ENCODE results near the gene PIK3C2G.
"Not testable (repeated sequence)": the region's sequence is repeated elsewhere in the genome, so short reads cannot be mapped to it uniquely, and the experiment has no call there.

The PIK3C2G gene, protein sequence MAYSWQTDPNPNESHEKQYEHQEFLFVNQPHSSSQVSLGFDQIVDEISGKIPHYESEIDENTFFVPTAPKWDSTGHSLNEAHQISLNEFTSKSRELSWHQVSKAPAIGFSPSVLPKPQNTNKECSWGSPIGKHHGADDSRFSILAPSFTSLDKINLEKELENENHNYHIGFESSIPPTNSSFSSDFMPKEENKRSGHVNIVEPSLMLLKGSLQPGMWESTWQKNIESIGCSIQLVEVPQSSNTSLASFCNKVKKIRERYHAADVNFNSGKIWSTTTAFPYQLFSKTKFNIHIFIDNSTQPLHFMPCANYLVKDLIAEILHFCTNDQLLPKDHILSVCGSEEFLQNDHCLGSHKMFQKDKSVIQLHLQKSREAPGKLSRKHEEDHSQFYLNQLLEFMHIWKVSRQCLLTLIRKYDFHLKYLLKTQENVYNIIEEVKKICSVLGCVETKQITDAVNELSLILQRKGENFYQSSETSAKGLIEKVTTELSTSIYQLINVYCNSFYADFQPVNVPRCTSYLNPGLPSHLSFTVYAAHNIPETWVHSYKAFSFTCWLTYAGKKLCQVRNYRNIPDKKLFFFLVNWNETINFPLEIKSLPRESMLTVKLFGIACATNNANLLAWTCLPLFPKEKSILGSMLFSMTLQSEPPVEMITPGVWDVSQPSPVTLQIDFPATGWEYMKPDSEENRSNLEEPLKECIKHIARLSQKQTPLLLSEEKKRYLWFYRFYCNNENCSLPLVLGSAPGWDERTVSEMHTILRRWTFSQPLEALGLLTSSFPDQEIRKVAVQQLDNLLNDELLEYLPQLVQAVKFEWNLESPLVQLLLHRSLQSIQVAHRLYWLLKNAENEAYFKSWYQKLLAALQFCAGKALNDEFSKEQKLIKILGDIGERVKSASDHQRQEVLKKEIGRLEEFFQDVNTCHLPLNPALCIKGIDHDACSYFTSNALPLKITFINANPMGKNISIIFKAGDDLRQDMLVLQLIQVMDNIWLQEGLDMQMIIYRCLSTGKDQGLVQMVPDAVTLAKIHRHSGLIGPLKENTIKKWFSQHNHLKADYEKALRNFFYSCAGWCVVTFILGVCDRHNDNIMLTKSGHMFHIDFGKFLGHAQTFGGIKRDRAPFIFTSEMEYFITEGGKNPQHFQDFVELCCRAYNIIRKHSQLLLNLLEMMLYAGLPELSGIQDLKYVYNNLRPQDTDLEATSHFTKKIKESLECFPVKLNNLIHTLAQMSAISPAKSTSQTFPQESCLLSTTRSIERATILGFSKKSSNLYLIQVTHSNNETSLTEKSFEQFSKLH (N-terminal part only)

DNA sequence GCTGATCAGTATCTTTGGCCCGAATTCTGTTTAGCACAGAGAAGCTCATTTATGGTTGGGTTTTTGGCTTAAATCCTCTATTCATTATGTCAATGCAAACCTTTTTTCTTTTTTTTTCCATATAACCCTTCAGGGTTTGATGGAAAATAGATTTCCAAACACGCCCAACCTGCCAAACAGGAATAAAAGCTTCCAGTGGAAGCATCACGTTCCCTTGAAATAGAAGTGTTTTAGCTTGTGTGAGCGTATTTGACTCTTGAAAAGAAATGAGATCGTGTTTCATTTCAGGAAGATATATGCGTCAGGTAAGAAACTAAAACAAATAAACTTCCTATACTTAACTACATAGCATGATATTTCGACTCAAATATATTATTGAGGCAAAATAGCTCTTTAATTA, at the start of gene PIK3C2G:
Gene PIK3C2G, plus strand, starts transcription at position 246 of the 400 bp plus-strand sequence. CDS start 20,564 bp downstream, outside the sequence.
- DNase-seq = no peak

DNA sequence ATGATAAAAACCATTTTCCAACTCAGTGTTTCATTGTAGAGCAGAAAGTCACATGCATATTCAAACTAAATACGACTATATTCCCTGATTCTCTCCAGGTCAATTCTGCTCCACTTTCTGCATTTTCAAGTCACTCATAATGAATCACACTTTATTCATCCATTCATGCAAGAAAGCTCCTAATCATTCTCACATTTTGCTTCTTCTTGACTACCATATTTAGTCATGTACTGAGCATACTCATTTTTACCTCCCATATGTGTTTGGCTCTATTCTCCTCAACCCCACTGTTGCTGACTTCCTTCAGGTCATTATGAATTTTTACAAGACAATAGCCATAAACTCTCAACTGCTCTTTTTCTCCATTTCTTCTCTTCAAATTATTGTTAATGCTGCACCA, 43.4 kb upstream of the PIK3C2G start:
- DNase-seq = no peak

DNA sequence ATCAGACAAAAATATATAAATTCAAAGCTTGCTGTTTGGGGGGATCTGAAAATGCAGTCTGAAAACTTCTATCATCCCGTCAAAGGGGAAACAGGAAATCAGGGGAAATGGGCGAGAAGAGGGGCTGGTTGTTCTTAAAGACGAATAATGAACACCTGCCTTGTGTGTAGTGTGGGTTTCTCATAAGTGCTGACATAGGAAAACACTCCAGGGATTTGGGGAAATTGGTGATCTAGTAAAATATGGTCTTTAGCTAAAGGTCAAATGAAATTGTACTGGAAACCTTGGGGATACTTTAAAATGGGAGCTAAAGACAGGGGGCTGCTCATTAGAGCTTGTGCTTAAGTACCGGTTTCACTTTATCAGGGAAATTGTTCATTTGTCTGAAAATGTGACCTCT, 39.6 kb upstream of the PIK3C2G start:
- DNase-seq = no peak

DNA sequence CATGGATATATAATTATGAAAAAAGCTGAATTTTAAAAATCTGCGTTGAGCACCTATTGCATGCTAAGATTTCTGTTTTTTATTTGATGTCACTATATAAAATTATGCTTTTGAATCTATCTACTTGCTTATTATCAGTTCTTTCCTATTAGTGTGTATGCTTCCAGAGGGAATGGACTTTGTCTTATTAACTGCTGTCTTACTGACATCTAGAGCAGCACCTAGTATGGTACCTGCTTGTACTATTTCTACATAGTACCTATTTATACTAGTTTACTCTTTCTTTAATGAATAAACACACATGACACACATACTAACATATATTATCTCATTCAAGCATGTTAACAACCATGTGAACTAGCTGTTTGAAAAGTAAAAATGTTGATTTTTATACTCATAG, 38.6 kb upstream of the PIK3C2G start:
- no peak for DNase-seq

DNA sequence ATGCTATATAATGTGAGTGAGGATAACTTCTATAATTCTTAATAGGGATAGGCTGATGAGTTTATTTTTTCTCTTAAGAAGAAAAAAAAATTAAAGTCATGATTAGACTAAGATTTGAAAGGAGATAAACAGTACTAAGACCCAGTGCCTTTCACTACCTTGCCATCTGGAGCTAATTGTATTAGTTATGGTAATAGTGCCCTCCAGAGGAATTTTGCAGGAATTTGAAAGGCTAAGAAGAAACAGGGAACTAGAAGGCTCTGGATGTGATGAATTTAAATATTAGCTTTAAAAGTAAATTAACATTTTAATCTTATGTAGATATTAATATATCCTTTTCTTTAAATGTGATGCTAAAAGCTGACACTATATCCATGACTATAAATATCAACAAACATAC, 36.6 kb upstream of the PIK3C2G start:
- DNase-seq = no peak

DNA sequence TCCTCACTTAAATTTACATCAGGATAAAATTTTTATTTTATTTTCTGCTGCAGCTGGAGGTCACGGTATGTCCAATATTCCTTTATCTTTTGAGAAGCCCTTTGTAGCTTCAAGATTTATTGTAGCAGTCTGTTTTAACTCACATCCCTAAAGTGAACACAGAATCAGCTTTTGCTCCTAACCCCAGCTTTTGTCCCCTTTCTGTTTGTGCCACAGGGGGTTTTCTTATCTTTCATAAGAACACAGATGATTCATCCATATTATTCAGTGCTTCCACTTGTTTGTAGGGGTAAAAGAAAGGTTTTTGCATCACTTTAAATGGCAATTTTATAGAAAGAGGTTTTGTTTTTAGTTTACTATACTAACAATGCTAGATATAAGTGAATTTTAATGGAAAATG, 21.8 kb upstream of the PIK3C2G start:
- DNase-seq = no peak

DNA sequence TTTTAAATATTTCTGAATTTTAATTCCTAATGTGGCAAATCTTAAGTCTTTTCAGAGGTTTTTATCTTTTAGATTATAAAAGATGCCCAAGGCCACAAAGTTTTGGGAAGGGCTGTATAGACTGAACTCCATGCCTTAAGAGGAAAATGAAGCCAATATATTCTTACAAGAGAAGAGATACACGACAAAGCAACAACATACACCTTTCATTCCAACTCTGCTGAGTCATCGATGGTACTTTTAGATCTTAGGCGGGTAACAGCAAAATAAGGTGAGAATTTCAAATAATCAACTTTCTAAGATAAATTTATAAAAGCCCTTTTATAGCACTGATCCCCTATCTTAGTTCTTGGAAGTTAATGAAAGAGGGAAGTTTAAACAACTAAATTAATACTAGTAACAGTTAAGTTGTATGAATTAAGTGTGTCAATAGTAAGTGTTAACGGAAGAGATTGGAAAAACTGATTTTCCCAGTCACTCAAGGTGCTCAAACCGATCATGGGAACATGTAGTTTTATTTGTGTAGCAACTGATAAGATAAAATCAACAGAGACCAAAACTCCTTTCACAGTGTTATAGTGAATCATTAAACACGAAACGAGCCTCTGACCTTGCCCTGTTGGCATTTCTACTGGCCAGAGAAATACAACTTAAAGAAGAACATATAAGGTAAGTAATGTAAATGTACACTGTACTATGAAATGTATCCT, 18.8 kb upstream of the PIK3C2G start:
- no peak for DNase-seq

DNA sequence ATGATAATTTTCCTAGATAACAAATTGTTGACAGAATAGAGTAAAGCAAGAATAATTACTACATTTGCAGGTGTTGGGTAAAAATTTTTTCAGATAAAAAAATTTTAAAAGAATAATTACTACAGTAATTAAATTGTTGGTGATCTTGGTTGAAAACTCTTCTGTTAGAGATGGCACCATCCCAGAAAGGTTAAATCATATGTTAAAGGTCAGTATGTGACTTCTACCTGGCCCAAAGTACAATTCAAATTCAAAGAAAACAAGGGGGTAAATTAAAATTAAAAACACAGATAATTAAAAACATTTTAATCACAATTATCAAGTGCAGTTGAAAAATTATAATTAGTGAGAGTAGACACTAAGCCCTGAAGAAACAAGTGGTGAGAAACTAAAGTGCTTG, 18.1 kb upstream of the PIK3C2G start:
- no peak for DNase-seq

DNA sequence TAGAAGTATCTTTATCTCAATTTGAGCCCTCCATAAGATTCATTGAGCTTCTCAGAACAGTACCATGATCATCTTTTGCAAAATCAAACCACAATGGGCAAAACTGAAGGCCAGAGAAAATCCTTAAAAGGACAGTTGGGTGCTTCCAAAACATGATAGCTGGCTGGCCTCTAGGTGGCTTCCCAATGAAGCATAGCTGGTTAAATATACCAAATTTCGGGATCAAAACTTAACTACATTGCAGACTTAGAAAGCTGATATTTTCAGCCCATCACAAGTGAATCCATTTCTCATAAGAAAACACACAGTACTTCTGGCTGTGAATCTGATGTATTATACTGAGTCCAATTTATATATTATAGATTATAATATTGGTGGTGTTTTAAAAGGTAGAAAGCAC, 15.3 kb upstream of the PIK3C2G start:
- DNase-seq = no peak

DNA sequence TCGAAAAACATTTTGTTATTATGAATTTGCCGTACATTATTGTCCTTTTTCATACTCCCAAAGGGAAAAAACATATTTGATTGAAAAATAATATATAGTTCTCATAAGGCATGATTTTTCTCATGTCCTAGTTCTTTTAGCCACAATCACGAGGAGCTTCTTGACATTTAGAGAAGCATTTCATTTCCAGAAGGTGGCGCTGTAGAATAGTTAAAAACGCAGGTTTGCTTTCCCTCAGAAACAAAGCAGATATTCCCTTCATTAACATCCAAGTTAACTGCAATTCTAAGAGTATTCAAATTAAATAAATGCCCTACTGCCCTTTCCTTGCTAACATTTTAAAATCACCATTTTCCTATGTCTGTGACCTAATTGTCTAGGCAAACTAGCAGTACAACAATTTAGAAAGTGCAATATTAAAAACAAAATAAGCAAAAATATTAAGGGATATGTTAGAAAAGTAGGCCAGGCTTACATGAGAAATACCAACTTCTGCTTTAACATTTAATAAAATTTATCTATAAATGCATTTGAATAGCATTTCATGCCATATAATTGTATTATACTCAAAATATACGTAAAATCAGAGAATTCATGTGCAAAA, 10.9 kb upstream of the PIK3C2G start:
- DNase-seq = no peak

DNA sequence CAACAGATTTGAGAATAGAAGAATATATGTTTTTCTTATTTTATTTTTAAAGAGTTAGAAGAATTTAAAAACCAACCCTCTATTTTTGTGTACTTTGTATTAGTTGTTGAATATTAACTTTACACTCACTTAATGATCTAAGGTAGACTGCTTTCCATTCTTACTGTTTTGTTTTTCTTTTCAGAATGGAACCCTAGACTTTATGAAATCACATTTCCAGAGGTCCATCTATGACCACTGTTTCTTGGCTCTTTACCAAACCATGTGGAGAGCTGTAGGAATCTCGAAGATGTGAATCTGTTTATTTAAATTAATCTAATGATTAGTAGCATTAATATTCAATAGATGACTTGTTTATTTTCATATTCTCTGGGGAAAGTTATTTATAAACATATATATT, 7.2 kb upstream of the PIK3C2G start:
- no peak for DNase-seq

DNA sequence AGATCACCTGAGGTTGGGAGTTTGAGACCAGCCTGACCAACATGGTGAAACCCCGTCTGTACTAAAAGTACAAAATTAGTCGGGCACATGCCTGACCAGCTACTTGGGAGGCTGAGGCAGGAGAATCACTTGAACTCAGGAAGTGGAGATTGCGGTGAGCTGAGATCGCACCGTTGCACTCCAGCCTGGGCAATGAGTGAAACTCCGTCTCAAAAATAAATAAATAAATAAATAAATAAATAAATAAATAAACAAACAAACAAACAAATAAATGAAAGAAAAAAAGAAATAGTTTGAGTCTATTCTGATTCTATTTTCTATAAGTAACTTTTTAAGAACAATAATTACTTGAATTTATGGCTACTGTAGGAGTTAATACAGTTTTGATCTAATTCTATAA, 6.3 kb upstream of the PIK3C2G start:
- not testable (repeated sequence) for DNase-seq

DNA sequence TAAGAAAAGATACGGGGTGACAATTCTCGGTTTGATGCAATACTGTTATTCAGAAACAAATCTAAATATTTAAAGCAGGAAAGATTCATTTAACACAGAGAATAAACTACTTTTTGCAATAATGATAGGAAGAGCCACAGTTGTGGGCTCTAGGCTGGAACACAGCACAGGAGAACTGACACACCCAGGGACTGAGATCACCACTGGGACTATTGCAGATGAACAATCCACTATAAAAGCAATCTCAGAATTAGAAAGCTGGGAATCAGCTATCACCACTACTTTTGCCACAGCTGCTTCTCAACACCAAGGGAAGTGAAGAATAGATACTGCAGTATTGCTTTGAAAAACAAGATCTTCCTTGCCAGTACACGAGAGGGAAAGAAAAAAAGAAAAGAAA, 4.1 kb upstream of the PIK3C2G start:
- no peak for DNase-seq

DNA sequence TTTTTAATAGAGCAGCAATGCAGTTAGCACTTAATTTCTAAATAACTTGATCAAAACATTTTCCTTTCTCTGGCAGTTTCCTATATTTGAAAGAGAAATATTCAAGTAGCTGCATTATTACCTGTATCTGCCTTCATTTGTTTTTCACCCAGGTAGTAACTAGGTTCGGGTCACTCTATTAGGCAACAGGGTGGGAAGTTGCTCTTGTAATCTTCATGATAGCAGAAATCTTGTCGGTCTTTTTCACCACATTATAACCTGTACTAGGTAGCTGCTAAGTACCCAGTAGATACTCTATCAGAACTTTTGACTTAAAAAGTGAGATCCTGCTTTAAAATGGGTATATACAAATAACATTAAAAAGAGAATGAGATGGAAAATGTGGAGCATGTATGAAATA, 2.4 kb upstream of the PIK3C2G start:
- no peak for DNase-seq

DNA sequence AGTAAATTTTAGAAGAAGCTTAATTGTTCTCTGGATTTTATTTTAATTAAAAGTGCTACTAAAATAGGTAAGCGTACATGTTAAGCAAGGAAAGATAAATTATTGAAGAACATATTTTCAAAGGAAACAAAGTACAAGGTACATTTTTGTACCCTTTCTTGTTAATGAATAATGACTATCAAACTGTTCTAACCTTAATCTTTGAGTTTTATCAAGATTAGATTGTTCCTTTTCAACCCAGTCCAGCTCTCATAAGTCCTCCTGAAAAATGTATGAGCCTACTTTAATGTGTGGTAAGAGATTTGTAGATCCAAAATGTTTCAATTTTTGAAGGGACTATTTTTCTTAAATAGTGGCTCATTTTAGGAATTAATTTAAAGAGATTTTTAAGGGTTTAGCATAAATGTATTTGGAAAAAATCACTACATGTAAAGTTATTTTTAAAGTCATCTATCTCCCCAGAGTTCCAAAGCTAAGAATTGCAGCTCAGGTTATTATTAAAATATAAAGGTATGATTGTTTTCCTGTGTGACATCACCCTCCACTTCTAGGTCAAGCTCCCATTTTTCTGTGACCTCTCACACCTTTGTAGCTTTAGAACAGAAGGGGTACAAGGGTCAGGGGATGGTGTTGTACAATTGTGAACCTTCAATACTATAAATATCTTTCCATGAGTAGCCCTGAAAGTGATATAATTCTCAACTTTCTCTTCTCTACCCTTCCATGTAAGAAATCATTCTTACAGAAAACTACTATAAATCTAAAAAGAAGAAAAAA, 1.2 kb upstream of the PIK3C2G start:
- DNase-seq = no peak

DNA sequence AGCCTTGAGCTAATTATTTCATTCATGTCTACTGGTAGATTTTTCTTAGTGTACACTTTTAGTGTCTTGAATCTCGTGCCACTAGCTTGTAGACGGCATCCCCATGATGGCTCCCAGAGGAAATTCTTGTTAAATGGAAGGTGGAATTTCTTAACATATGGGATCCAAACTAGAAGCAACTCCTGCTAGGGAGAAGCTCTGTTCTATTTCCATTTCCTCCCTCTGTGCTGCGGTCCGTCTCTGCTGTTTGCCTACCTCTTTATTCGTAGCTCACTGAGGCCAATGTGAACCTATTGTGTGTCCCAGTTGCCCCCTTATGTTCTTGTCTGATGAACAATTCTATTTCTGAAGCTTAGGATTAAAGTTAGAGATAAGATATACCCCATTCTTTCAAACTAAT, 588 bp downstream of the PIK3C2G start:
- no peak for DNase-seq

DNA sequence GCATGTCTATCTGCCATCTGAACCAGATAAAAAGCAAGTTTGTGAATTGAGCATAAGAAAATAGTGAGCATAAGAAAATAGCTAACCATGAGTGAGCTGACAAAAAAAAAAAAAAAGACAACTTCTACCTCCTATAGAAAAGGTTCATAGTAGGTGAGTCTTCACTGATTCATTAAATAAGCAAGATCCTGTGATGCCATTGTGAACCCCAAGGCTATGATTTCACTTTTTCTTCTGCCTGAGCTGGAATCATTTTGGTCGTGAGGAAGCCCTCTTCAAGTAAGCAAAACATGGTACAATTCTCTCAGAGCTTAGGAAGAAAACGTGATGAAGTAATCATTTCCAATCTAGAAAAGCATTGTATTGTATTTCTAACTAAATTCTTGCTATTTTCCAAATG, 1.2 kb downstream of the PIK3C2G start:
- no peak for DNase-seq

DNA sequence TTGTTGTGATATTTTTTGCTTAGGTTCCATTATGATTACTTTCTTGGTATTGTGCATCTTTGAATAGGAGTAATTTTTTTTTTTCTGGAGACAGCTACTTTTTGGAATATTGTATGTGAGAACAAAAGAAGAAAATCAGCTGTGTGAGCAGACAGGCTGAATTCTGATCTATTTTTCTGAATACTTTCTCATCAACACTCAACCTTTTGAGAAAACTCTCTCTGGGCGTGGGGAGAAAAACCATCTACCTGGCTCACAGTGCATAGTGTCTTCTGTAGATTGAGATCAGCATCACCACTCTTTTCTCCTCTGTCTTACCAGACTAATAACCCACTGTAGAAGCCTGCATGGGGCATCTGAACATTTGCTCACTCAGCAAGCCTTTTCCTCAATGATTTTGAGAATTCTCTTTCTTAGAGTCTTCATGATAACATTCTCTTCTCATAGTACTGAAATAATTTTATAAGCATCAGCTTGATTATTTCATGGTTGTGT, 3.3 kb downstream of the PIK3C2G start:
- no peak for DNase-seq

DNA sequence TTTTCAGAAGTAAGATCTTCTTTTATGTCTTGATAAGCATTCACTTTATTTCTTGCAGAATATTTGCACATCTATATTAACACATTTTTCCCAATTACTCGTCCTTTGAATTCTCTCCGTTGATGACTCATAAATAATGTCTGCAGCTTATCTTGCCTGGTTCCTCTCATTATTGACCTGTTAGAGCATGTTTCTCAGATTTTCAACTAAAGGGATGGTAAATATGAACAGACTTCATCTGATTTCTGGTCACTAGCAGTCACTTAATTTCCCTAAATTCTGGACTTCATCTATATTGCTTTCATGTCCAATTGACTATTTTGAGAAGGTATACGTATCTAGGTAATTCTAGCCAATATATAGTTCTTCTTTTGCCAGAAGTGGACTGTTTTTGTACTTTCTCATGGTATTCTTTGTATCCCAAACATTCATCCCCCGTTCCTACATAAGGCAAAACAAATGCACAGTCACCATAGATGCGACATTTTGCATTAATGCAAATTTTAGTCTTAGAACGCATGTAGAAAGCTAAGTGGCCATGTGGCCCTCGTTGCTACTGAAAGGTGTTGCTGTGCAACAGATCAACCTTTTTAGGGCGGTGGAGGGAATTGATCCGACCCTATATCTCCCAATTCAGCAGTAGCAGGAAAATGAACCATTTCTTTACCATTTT, 6.2 kb downstream of the PIK3C2G start:
- no peak for DNase-seq

DNA sequence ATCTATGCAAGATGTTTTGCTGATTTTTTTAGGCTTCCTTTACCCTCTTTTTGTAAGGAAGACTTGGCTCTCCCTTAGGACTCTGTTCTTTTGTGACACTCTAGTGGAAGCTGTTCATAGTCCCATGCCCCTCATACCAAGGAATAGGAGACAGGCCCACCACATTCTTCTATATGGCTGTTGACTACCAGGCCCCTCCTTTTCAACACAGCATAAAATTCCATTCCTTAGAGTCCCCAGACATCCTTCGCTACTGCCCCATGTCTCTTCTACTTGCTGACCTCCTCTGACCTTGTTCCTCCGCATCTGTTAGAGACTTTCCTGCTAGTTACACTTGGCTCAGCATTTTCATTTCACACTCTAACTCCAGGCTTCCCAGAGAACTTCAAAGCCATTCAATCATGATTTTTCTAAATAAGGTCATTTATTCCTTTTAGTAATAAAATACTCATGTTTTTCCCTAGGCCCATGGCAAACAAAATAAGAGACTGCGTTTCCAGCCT, 9.7 kb downstream of the PIK3C2G start:
- no peak for DNase-seq
